Panc1 (cell line): ENCODE data around the gene SDK1.

Experiments used
- POLR2AphosphoS5 ChIP-seq: IDR thresholded peaks from 2 replicates; pipeline ENCODE4 v1.6.1; 2012; ENCODE audit warnings: mild to moderate bottlenecking, low read depth, low read length, moderate library complexity
- REST ChIP-seq, 2 experiments: IDR thresholded peaks; 2 replicates each; pipeline ENCODE4 v1.6.1; 2011 to 2012; ENCODE audit warnings: low read depth in 2 of 2, control low read depth in 1 of 2, low read length in 1 of 2, mild to moderate bottlenecking in 1 of 2, moderate library complexity in 1 of 2; ENCODE audit not compliant: insufficient read depth in 1 of 2
- SIN3A ChIP-seq: IDR thresholded peaks from 2 replicates; pipeline ENCODE4 v1.6.1; 2012; ENCODE audit warnings: low read depth, mild to moderate bottlenecking, low read length, moderate library complexity, borderline replicate concordance; ENCODE audit not compliant: insufficient read depth
- TCF7L2 ChIP-seq: IDR thresholded peaks from 2 replicates; pipeline ENCODE4 v1.6.1; 2011; ENCODE audit warnings: mild to moderate bottlenecking, low read depth, low read length, inconsistent platforms
- TF ChIP-seq, protein P1 (sequence below): fragments of 450-650 bp; IDR thresholded peaks from 2 replicates; pipeline ENCODE4 v1.5.1; 2017; ENCODE audit warnings: mild to moderate bottlenecking

GRCh38 chr7:4026941-4027486, 726.0 kb downstream of the SDK1 start:
- TF ChIP-seq, protein P1, sequence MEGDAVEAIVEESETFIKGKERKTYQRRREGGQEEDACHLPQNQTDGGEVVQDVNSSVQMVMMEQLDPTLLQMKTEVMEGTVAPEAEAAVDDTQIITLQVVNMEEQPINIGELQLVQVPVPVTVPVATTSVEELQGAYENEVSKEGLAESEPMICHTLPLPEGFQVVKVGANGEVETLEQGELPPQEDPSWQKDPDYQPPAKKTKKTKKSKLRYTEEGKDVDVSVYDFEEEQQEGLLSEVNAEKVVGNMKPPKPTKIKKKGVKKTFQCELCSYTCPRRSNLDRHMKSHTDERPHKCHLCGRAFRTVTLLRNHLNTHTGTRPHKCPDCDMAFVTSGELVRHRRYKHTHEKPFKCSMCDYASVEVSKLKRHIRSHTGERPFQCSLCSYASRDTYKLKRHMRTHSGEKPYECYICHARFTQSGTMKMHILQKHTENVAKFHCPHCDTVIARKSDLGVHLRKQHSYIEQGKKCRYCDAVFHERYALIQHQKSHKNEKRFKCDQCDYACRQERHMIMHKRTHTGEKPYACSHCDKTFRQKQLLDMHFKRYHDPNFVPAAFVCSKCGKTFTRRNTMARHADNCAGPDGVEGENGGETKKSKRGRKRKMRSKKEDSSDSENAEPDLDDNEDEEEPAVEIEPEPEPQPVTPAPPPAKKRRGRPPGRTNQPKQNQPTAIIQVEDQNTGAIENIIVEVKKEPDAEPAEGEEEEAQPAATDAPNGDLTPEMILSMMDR = no peak
- no peak for TF ChIP-seq SIN3A
- TF ChIP-seq POLR2AphosphoS5 = no peak
- no peak for TF ChIP-seq TCF7L2
- TF ChIP-seq REST (IDR thresholded peaks at IDR 0.05; ENCODE audit: insufficient read depth in 1 of 2, low read depth in 2 of 2, low read length in 1 of 2) = no peak
